Measurements from ENCODE around the gene ORC1. TPM values are rescaled to one million over a fixed set of nuclear protein-coding genes. Genes with fewer than 3 reads are reported as not detected.
A peak's percentile ranks its signal among the peaks of the same experiment; 100 is the strongest.

The ORC1 gene
- total and polyA plus RNA-seq, 12 donors, result 0.56 to 3.7 (median 0.88) TPM; not detected in 2

GRCh38 chr1:52366517-52366827 is 37.8 kb downstream of the ORC1 start:
- H3K9me3 ChIP-seq (replicated peaks in 1 of 3), result no peaks in the 10 kb centered on the region
- 8 to 17% (median 14%) methylated on average over 7 to 8 of the region's 8 CpGs for WGBS, 4 donors
- H3K4me1 ChIP-seq (replicated peaks in 1 of 2), result peaks cover 15 to 20% of the 10 kb centered on the region in 2 donors
- peaks cover 0 to 15% of the 10 kb centered on the region in 2 donors for H3K36me3 ChIP-seq (replicated peaks in 1 of 2)
- intact Hi-C loops (cut with DNase I), result no loop called here
- DNase-seq, result no peak
- peak overlapping the region in 3 of 5 donors; percentile 94 to 99 (median 98) for H3K27ac ChIP-seq
- peak overlapping the region in 2 of 4 donors; percentile 86 to 98 for H3K4me3 ChIP-seq
- H3K27me3 ChIP-seq, result no peaks in the 10 kb centered on the region
- TF ChIP-seq POLR2A (IDR thresholded peaks at IDR 0.05), result no peak
- TF ChIP-seq, protein P1, sequence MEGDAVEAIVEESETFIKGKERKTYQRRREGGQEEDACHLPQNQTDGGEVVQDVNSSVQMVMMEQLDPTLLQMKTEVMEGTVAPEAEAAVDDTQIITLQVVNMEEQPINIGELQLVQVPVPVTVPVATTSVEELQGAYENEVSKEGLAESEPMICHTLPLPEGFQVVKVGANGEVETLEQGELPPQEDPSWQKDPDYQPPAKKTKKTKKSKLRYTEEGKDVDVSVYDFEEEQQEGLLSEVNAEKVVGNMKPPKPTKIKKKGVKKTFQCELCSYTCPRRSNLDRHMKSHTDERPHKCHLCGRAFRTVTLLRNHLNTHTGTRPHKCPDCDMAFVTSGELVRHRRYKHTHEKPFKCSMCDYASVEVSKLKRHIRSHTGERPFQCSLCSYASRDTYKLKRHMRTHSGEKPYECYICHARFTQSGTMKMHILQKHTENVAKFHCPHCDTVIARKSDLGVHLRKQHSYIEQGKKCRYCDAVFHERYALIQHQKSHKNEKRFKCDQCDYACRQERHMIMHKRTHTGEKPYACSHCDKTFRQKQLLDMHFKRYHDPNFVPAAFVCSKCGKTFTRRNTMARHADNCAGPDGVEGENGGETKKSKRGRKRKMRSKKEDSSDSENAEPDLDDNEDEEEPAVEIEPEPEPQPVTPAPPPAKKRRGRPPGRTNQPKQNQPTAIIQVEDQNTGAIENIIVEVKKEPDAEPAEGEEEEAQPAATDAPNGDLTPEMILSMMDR (IDR thresholded peaks at IDR 0.05), result no peak

DNA sequence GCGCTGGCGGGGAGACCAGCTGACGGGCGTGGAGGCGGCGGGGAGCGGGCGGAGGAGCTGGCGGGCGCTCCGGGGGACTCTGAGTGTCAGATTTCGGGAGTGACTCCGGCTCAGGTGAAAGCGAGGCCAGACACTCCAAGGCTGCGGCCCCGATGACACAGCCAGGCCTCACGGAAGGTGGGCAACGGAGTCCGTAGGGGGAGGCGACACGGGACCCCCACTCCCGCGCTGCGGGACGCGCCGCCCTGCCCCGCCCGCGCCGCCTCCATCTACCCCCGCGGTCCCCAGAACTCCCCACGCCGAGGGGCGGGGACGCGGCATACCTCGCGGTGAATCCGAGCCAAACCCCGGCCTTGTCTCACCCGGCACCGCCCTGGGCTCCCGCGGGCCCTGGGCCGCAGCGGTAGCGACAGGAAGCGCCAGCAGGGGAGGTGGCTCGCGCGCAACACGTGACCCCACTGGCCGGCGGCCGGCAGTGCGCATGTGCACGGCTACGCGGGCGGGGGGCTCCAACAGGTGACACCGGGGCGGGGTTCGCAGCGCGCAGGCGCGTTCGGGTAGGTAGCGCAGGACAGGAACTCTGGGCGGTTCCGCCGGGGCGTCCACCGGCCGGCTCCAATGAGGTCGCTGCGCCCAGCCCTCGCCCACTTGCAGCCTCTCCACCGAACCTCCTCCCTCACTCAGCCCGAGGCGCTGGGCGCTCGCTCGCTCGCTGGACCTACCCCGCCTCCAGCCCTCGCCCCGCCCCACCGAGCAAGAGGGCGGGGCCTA is 38.3 kb downstream of the ORC1 start, which contains the start of gene CC2D1B:
CC2D1B (minus strand) TSS at position 460 of the 771 bp plus-strand sequence. CDS start 1,585 bp downstream, outside the sequence.
- DNase-seq, result peak; percentile 99 to 100 (median 99)
- Histone ChIP-seq H3K9me3 (replicated peaks in 1 of 3) (no peaks in the 10 kb centered on the region), H3K4me3 (peak within 1 kb of the TSS; percentile 71 to 98 (median 92)), H3K27ac (peak within 1 kb of the TSS; percentile 70 to 99 (median 98)), H3K4me1 (replicated peaks in 1 of 2) (peaks cover 15 to 20% of the 10 kb centered on the region in 2 donors), H3K27me3 (no peaks in the 10 kb centered on the region), H3K36me3 (replicated peaks in 1 of 2) (peaks cover 0 to 20% of the 10 kb centered on the region in 2 donors)
- TF ChIP-seq, protein P1 (IDR thresholded peaks at IDR 0.05), result peak in 5 of 6 experiments; percentile 16 to 66 (median 39)
- TF ChIP-seq POLR2A (IDR thresholded peaks at IDR 0.05), result peak; percentile 93 to 95
- WGBS, 4 donors, result 0 to 1% (median 0%) methylated on average over 7 to 92 of the region's 92 CpGs
- intact Hi-C loops (cut with DNase I), result no loop called here

DNA sequence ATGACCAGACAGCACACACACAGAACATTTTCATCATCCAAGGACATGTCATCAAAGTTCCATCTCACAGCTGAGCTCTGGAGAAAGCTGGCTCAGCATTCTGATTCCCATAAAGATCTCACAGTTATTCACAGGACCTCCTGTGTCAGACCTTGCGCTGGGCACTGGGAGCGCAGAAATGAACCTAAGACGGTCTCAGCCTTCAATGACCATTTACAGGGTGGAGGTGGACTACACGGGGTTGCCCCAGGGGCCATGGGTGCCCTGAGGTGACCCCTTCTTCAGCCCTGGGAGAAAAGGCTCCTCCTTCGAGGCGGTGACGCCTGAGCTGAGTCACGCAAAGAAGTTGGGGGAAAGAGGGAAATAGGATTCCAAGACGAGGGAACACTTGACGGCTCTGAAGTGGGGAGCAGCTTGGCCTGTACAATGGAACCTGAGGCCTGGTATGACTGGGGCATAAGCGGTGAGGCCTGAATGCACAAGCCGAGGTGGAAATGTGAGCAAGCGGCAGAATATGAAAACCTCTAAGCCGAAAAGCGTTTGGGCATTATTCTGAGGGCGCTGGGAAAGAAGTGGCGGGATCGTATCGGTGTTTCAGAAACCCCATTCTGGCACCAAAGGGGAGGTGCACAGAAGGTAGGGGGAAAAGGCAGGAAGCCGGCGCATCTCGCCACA is 39.0 kb downstream of the ORC1 start:
- DNase-seq, result peak; percentile 62 to 86 (median 73)
- Histone ChIP-seq H3K27ac (peak overlapping the region; percentile 70 to 99 (median 98)), H3K9me3 (replicated peaks in 1 of 3) (no peaks in the 10 kb centered on the region), H3K27me3 (no peaks in the 10 kb centered on the region), H3K4me3 (peak overlapping the region; percentile 71 to 98 (median 92)), H3K4me1 (replicated peaks in 1 of 2) (peaks cover 15 to 20% of the 10 kb centered on the region in 2 donors), H3K36me3 (replicated peaks in 1 of 2) (peaks cover 0 to 27% of the 10 kb centered on the region in 2 donors)
- TF ChIP-seq, protein P1 (IDR thresholded peaks at IDR 0.05), result no peak
- peak in 1 of 2 donors; percentile 61 for TF ChIP-seq POLR2A (IDR thresholded peaks at IDR 0.05)
- 3 to 9% (median 4%) methylated on average over 19 to 22 of the region's 22 CpGs for WGBS, 4 donors
- intact Hi-C loops (cut with DNase I), result no loop called here

DNA sequence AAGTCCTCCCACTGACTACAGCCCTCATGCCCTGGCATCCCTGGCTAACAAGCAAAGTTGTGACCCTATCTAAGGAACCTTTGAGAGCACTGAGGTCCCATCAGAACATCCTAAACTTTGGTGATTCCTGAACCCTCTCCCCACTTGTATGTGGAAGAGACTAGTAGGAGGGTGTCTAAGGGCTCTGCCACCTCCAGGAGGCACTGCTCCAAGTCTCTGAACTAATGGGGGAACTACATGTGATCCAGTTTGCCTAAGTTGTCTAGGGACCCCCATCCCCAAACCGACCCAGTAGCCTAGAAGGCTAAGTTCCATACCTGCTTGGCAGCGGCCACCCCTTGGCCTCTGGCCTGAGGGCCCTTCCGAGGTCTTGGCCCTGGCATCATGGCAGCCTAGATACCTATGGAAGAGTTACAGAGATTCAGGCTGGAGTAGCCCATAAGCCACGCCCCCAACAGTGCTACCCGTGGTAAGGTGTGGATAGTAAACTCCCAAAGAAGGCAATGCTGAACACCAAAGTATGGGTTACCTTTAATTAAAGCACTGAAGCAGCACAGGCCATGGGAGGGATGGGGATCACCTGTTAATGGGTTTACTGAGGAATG is 39.9 kb downstream of the ORC1 start:
- H3K4me1 ChIP-seq (replicated peaks in 1 of 2), result peaks cover 15 to 20% of the 10 kb centered on the region in 2 donors
- H3K9me3 ChIP-seq (replicated peaks in 1 of 3), result no peaks in the 10 kb centered on the region
- WGBS, 4 donors, result 75 to 84% (median 79%) methylated on average over 5 of the region's 5 CpGs
- H3K27me3 ChIP-seq, result no peaks in the 10 kb centered on the region
- intact Hi-C loops (cut with DNase I), result no loop called here
- peak overlapping the region in 1 of 4 donors; percentile 86 for H3K4me3 ChIP-seq
- H3K36me3 ChIP-seq (replicated peaks in 1 of 2), result peaks cover 0 to 36% of the 10 kb centered on the region in 2 donors
- peak overlapping the region; percentile 70 to 99 (median 98) for H3K27ac ChIP-seq
- no peak for DNase-seq
- TF ChIP-seq POLR2A (IDR thresholded peaks at IDR 0.05), result no peak
- TF ChIP-seq, protein P1 (IDR thresholded peaks at IDR 0.05), result no peak
